GM21528 (cell line): Measurements from ENCODE around the gene SPDL1.

Source experiments
- ATAC-seq: cut with Tn5 transposase; IDR thresholded peaks from one replicate; pipeline ENCODE4 v1.9.1; 2021; ENCODE audit warnings: mild to moderate bottlenecking, moderate library complexity; ENCODE audit not compliant: unreplicated experiment, low FRiP score

Gene SPDL1, protein sequence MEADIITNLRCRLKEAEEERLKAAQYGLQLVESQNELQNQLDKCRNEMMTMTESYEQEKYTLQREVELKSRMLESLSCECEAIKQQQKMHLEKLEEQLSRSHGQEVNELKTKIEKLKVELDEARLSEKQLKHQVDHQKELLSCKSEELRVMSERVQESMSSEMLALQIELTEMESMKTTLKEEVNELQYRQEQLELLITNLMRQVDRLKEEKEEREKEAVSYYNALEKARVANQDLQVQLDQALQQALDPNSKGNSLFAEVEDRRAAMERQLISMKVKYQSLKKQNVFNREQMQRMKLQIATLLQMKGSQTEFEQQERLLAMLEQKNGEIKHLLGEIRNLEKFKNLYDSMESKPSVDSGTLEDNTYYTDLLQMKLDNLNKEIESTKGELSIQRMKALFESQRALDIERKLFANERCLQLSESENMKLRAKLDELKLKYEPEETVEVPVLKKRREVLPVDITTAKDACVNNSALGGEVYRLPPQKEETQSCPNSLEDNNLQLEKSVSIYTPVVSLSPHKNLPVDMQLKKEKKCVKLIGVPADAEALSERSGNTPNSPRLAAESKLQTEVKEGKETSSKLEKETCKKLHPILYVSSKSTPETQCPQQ

GRCh38 chr5:169583424-169584220 lies at the start of gene SPDL1:
Gene SPDL1, plus strand, starts transcription at chr5:169583773. Its CDS starts 4,644 bp downstream, at chr5:169588417.
- peak; percentile 89 for ATAC-seq

DNA sequence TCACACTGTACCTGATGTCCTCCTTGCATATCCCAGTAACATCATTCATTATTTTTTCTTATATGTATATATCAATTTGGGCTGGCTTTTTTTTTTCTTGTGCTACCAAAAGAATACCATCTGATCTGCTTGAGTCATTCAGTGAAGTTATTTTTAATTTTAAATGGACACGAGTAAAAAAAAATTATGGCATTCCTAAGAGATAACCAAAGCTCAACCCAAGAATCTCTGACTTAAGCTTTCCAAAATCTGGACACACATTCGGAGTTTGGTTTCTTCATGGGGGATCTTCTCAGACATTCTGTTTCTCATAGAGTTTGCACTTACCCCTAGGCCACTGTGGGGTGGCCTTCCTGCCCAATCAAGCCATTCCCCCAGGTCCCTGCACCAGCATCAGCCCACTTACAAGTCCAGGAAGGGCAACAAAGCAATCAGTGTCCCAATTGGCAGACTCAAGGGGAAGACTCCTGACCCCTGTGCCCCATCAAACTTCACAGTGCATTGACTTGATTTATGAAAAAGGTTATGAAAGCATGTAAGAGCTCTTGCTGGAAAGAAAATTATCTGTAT lies 49.2 kb upstream of the SPDL1 start:
- ATAC-seq: no peak

- no peak for ATAC-seq
Observed at GRCh38 chr5:169534939-169535338, 48.6 kb upstream of the SPDL1 start.

GRCh38 chr5:169538944-169539343 lies 44.6 kb upstream of the SPDL1 start:
- ATAC-seq: no peak

DNA sequence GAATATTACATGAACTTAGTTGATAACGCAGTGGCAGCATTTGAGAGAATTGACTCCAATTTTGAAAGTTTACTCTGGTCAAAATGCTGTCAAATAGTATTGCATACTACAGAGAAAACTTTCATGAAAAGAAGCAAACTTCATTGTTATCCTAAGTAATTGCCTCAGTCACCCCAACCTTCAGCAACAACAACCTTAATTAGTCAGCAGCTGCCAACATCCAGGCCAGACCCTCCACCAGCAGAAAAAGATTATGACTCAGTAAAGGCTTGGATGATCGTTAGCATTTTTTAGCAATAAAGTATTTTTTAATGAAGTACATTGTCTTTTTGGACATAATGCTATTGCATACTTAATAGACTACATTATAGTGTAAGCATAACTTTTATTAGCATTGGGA lies 40.8 kb upstream of the SPDL1 start:
- ATAC-seq: no peak

GRCh38 chr5:169544264-169544950 lies 39.2 kb upstream of the SPDL1 start:
- ATAC-seq: no peak

GRCh38 chr5:169545762-169546161 lies 37.8 kb upstream of the SPDL1 start:
- no peak for ATAC-seq

GRCh38 chr5:169546346-169546745 lies 37.2 kb upstream of the SPDL1 start:
- no peak for ATAC-seq

GRCh38 chr5:169547508-169547907 lies 36.1 kb upstream of the SPDL1 start:
- no peak for ATAC-seq

GRCh38 chr5:169548315-169548714 lies 35.3 kb upstream of the SPDL1 start:
- no peak for ATAC-seq

DNA sequence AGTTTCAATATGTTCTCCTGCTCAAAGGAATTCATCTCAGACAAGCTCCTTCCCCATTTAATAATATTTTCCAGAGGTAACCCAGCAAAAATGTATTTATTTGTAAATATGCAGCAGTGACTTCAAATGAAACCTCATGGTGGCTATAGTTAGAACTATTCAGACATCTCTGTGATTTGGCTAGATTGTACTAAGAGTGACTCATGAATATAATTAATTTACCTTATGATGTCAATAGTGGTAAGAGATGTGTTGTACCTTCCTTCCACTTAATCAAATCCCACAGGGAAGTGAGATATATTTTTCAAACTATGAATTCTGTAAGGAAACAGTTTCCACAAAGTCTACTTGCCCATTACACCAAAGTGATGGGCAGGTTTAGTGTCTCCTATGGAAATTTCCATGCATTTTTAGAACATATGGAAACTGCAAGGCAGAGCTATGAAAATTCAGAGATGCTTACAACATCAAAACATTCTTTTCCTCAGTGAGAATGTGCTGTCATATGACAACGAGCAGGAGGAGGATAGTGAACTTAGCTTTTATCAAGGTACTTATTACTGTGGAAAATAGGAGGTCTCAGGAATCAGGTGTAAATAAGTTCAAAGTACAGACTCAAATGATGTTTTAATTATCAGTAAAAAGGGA lies 34.0 kb upstream of the SPDL1 start:
- no peak for ATAC-seq

DNA sequence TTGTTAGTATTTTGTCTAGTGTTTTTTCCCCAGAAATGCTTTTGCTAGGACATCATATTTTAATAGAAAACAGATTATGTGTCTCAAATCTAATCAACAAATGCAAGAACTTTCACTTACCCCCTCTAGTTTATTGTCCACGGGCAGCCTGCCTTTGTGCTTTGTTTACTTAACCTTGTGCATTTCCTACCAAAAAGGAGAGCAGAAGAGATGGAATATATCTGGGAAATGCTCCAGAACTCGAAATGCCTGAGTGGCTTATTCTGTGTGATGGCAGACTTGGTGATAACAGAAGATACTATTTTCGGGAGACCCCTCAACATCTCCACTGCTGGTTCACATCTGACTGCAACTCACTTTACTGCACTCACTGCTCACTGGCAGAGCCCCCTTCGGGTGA lies 33.3 kb upstream of the SPDL1 start:
- ATAC-seq: no peak

DNA sequence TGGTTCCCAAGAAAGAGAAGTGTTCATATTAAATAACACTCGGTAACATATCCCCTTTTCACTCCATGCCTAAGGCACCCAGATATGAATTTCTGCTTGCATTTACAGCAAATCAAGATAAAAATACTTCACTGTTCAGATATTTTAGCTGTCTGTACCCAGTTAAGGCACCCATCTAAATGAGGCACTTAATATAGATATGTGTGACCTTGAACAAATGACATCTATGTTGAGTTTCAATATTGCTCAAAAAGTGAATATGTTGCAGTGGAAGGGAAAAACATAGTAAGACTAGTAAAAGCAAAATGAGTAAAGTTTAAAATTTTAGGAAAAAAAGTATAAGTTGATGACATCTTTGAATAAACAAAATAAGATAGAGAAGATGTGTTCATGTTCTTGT lies 32.4 kb upstream of the SPDL1 start:
- no peak for ATAC-seq

DNA sequence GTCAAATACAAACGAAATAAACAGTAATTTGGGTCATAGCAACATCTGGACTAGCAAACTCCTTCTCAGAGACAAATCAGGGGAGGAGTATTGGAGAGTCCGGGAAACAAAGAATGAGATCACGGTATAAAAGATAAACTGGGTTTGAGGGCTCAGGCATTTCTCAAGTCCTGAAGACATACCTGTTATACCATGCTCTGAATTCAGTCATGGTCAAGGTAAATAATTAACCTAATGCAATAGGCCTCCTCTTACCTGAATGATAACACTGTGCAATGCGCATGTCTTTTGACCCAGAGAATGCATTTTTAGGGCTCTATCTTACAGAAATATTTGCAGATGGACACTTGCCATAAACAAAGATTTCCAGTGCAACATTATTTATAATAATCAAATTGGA lies 31.9 kb upstream of the SPDL1 start:
- ATAC-seq: no peak

GRCh38 chr5:169554251-169554650 lies 29.3 kb upstream of the SPDL1 start:
- ATAC-seq: no peak

DNA sequence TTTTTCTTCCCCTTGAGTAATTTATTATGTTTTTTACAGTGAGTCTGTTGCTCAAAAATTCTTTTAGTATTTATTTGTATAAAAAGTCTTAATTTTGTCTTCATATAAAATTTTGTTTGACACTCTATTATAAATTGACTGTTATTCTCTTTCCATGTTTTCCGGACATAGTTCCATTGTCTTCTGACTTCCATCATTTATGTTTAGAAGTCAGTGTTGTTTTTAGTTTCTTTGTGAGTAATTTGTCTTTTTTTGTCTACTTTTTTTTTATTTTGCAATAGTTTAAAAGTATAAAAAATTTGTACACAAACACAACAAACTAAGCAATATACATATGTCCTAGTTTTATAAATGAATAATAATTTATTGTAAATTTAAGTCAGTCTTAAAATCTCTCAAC lies 25.7 kb upstream of the SPDL1 start:
- ATAC-seq: no peak

DNA sequence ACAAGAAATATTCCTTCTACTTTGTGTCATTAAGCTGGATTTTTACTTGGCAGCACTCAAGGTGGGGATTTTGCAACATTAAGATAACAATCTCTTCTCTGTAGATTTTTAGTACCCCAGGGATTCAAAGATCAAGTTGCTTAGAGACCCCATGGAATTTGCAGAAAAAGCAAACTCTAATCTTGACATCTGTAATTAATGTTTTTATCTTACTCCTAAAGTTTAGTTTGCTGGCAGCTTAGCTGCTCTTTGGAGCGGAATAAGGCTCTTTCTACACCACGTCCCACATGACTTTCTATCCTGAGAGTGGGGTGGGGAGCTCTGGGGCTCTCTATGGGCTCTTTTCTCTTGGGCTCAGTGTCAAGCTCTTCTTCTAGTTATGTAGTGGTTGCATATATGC lies 21.7 kb upstream of the SPDL1 start:
- no peak for ATAC-seq

GRCh38 chr5:169563369-169563768 lies 20.2 kb upstream of the SPDL1 start:
- ATAC-seq: no peak

DNA sequence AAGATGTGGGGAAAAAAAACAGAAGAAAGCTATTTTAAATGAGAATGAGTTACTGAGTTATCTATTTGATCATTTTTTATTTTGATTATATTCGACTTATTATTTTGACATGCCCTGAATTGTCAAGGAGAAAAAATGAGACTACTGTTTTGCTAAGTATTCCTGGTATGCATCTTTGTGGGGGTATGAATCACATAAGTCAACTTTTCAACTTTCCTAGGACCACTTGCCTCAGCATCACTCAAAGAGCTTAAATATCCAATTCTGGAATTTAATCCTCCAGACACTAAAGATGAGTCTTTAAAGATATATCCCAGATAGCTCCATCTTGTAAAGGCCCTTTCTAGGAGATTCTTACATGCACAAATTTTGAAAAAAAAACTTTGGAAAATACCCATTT lies 17.4 kb upstream of the SPDL1 start:
- ATAC-seq: no peak

- ATAC-seq: no peak
Observed at GRCh38 chr5:169567079-169567478, 16.5 kb upstream of the SPDL1 start.
